Ishikawa (cell line): ENCODE measurements around the gene LZTS2.

Experiments
- CEBPB ChIP-seq: IDR thresholded peaks from 2 replicates; pipeline ENCODE4 v1.6.1; 2012
- CREB1 ChIP-seq: IDR thresholded peaks from 2 replicates; pipeline ENCODE4 v1.6.1; 2012; ENCODE audit warnings: low read depth
- EGR1 ChIP-seq: IDR thresholded peaks from 2 replicates; pipeline ENCODE4 v1.6.1; 2012
- EP300 ChIP-seq: IDR thresholded peaks from 2 replicates; pipeline ENCODE4 v1.6.1; 2012; ENCODE audit warnings: borderline replicate concordance
- FOXM1 ChIP-seq: IDR thresholded peaks from 2 replicates; pipeline ENCODE4 v1.6.1; 2012; ENCODE audit warnings: low read depth, borderline replicate concordance
- MAX ChIP-seq: IDR thresholded peaks from 2 replicates; pipeline ENCODE4 v1.6.1; 2012
- NFIC ChIP-seq: IDR thresholded peaks from 2 replicates; pipeline ENCODE4 v1.6.1; 2012
- RAD21 ChIP-seq: IDR thresholded peaks from 2 replicates; pipeline ENCODE4 v1.6.1; 2012; ENCODE audit warnings: low read depth
- REST ChIP-seq: IDR thresholded peaks from 2 replicates; pipeline ENCODE4 v1.6.1; 2012; ENCODE audit warnings: low read depth, mild to moderate bottlenecking
- TAF1 ChIP-seq: IDR thresholded peaks from 2 replicates; pipeline ENCODE4 v1.6.1; 2012; ENCODE audit warnings: low read depth, mild to moderate bottlenecking
- TCF12 ChIP-seq: IDR thresholded peaks from 2 replicates; pipeline ENCODE4 v1.6.1; 2012; ENCODE audit warnings: low read depth
- TEAD4 ChIP-seq: IDR thresholded peaks from 2 replicates; pipeline ENCODE4 v1.6.1; 2012
- USF1 ChIP-seq: IDR thresholded peaks from 2 replicates; pipeline ENCODE4 v1.6.1; 2012
- YY1 ChIP-seq: IDR thresholded peaks from 2 replicates; pipeline ENCODE4 v1.6.1; 2012; ENCODE audit warnings: low read depth
- ZBTB7A ChIP-seq: IDR thresholded peaks from 2 replicates; pipeline ENCODE4 v1.6.1; 2012; ENCODE audit warnings: low read depth

LZTS2 gene

GRCh38 chr10:101005869-101006567, 6.4 kb downstream of the LZTS2 start:
- TF ChIP-seq TAF1 (no peak), EP300 (no peak), MAX (no peak), NFIC (no peak), TEAD4 (no peak), FOXM1 (no peak), CEBPB (no peak), ZBTB7A (no peak), YY1 (no peak), TCF12 (no peak), REST (no peak), RAD21 (no peak), CREB1 (no peak), USF1 (no peak), EGR1 (no peak)

GRCh38 chr10:101006593-101007098, 7.0 kb downstream of the LZTS2 start:
- no peak for TF ChIP-seq TCF12
- TF ChIP-seq FOXM1: no peak
- TF ChIP-seq USF1: no peak
- TF ChIP-seq TEAD4: no peak
- no peak for TF ChIP-seq REST
- TF ChIP-seq ZBTB7A: no peak
- TF ChIP-seq TAF1: no peak
- no peak for TF ChIP-seq YY1
- no peak for TF ChIP-seq EGR1
- TF ChIP-seq RAD21: no peak
- TF ChIP-seq EP300: no peak
- TF ChIP-seq CEBPB: no peak
- TF ChIP-seq NFIC: no peak
- no peak for TF ChIP-seq MAX
- no peak for TF ChIP-seq CREB1

- TF ChIP-seq MAX: no peak
Observed at GRCh38 chr10:101007099-101007711, 7.6 kb downstream of the LZTS2 start.

- TF ChIP-seq CEBPB (no peak), REST (no peak), CREB1 (no peak), YY1 (no peak), NFIC (no peak), EGR1 (no peak), TAF1 (no peak), TCF12 (no peak), RAD21 (no peak), USF1 (no peak), TEAD4 (no peak), ZBTB7A (no peak), FOXM1 (no peak), MAX (no peak), EP300 (no peak)
Observed at GRCh38 chr10:101007915-101008822, 8.6 kb downstream of the LZTS2 start.
